ENCODE results near the gene AKAP13. TPM values are rescaled to one million over a fixed set of nuclear protein-coding genes. Genes with fewer than 3 reads are reported as not detected.

Gene AKAP13
- total RNA-seq, 4 donors from 2014 or later = 105 to 167 (median 129) TPM

GRCh38 chr15:85458764-85459163 lies 78.4 kb downstream of the AKAP13 start:
- no peak overlapping the region for H3K4me3 ChIP-seq (ENCODE audit: low read depth, poor library complexity, severe bottlenecking)
- 57 to 66% methylated on average over 2 of the region's 2 CpGs for WGBS, 2 donors
- DNase-seq (ENCODE audit: low spot score in 2 of 2) = no peak
- intact Hi-C loops (cut with DNase I; ENCODE audit: low total_unique reads) = no loop called here
- TF ChIP-seq CTCF (IDR thresholded peaks at IDR 0.05) = no peak
- no peak for TF ChIP-seq POLR2A (IDR thresholded peaks at IDR 0.05)

GRCh38 chr15:85462029-85462428 lies 81.6 kb downstream of the AKAP13 start:
- intact Hi-C loops (cut with DNase I; ENCODE audit: low total_unique reads) = no loop called here
- TF ChIP-seq CTCF (IDR thresholded peaks at IDR 0.05) (no peak), POLR2A (IDR thresholded peaks at IDR 0.05) (no peak)
- H3K4me3 ChIP-seq (ENCODE audit: low read depth, poor library complexity, severe bottlenecking) = no peak overlapping the region
- no peak for DNase-seq (ENCODE audit: low spot score in 2 of 2)

GRCh38 chr15:85463276-85463892 lies 83.0 kb downstream of the AKAP13 start:
- intact Hi-C loops (cut with DNase I; ENCODE audit: low total_unique reads) = no loop called here
- no peak for DNase-seq (ENCODE audit: low spot score in 2 of 2)
- no peak for TF ChIP-seq POLR2A (IDR thresholded peaks at IDR 0.05)
- TF ChIP-seq CTCF (IDR thresholded peaks at IDR 0.05) = no peak
- no peak overlapping the region for H3K4me3 ChIP-seq (ENCODE audit: low read depth, poor library complexity, severe bottlenecking)
- WGBS, 2 donors = 84 to 87% methylated on average over 4 of the region's 4 CpGs

- intact Hi-C loops (cut with DNase I; ENCODE audit: low total_unique reads) = no loop called here
- 62 to 64% methylated on average over 6 of the region's 6 CpGs for WGBS, 2 donors
- no peak for DNase-seq (ENCODE audit: low spot score in 2 of 2)
- no peak overlapping the region for H3K4me3 ChIP-seq (ENCODE audit: low read depth, poor library complexity, severe bottlenecking)
- TF ChIP-seq POLR2A (IDR thresholded peaks at IDR 0.05) (no peak), CTCF (IDR thresholded peaks at IDR 0.05) (no peak)
Observed at GRCh38 chr15:85463976-85464375, 83.6 kb downstream of the AKAP13 start.

- WGBS, 2 donors = 57 to 58% methylated on average over 3 of the region's 3 CpGs
- TF ChIP-seq POLR2A (IDR thresholded peaks at IDR 0.05) (no peak), CTCF (IDR thresholded peaks at IDR 0.05) (no peak)
- intact Hi-C loops (cut with DNase I; ENCODE audit: low total_unique reads) = no loop called here
- no peak overlapping the region for H3K4me3 ChIP-seq (ENCODE audit: low read depth, poor library complexity, severe bottlenecking)
- DNase-seq (ENCODE audit: low spot score in 2 of 2) = no peak
Observed at GRCh38 chr15:85464471-85464870, 84.1 kb downstream of the AKAP13 start.
